ENCODE measurements around the gene IGHMBP2.

DNA sequence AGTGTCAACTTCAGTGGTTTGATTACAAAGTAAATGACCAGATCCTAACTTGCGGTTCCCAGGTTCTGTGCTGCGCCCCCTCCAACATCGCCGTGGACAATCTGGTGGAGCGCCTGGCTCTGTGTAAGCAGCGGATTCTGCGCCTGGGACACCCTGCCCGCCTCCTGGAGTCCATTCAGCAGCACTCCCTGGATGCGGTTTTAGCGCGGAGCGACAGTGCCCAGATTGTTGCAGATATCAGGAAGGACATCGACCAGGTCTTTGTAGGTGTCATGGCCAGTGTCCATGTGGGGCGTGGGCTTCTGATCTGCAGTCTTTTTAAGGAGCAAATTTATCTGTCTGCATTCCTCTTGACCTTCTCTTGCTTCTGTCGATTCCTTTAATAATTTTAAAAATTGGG is 11.1 kb downstream of the IGHMBP2 start:
- no peak for TF ChIP-seq POLR2H (tag; IDR thresholded peaks at IDR 0.05; ENCODE audit: low read depth)
- TF ChIP-seq SMARCC2 (IDR thresholded peaks at IDR 0.05; ENCODE audit: low read depth): no peak
- TF ChIP-seq, protein P1, sequence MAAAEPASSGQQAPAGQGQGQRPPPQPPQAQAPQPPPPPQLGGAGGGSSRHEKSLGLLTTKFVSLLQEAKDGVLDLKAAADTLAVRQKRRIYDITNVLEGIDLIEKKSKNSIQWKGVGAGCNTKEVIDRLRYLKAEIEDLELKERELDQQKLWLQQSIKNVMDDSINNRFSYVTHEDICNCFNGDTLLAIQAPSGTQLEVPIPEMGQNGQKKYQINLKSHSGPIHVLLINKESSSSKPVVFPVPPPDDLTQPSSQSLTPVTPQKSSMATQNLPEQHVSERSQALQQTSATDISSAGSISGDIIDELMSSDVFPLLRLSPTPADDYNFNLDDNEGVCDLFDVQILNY (CRISPR knock-in tag; IDR thresholded peaks at IDR 0.05): no peak
